Amniotic epithelial cell (primary cell): Measurements from ENCODE around the gene PLEKHA5.
A peak's percentile ranks its signal among the peaks of the same experiment; 100 is the strongest.
"Not testable (repeated sequence)": the region's sequence is repeated elsewhere in the genome, so short reads cannot be mapped to it uniquely, and the experiment has no call there.

ENCODE experiments used
- DNase-seq: peaks from one replicate; pipeline ENCODE4 v3.0.0-alpha.2; 2010; ENCODE audit warnings: low read depth

PLEKHA5 gene

DNA sequence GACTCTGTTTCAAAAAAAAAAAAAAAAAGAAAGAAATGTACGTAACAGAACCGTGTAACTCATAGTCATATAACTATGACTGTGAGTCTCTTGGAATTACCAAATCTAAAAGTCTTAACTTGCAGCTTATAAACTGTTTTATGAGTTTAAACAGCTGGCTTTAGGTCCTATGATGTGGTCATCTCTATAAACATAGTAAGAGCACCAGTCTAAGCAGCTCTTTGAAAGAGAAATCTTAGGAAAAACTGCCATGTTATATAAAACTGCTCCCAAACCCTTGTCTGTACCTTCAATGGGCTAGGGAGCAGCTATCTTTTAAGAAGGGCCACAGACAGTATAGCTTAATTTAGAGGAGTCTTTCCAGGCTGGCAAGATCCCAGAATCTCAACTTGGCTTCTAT lies 194.3 kb downstream of the PLEKHA5 start:
- DNase-seq: no peak

DNA sequence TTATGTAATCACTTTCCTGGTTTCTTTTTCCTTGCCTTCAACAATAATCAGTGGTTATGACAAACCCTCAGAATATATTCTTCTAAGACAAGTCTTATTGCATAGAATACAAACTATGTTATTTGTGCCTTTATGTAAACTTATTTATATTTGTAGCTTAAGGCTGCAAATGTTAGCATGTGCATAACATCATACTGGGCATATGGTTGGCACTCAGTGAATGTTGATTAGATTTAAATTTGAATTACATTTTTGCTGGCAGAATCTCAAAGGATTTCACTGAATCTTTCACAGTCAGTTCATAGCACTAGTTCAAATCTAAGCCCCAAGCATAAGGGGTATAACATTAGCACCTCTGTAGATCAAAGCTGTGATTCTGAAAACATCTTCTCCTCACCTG lies 196.6 kb downstream of the PLEKHA5 start:
- DNase-seq: no peak

DNA sequence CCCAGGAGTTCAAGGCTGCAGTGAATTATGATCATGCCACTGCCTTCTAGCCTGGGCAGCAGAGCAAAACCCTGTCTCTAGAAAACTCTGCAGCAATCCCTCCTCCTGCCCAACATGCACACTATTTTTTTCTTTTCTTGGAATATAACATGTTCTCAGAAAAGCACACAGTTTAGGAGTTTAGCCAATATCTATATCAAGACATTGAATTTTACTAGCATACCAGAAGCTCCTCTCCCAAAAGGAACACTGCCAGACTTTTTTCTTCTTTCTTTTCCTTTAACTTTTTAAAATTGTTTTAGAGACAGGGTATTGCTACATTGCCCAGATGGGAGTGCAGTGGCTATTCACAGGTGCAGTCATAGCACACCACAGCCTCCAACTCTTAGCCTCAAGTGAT lies 202.7 kb downstream of the PLEKHA5 start:
- no peak for DNase-seq

DNA sequence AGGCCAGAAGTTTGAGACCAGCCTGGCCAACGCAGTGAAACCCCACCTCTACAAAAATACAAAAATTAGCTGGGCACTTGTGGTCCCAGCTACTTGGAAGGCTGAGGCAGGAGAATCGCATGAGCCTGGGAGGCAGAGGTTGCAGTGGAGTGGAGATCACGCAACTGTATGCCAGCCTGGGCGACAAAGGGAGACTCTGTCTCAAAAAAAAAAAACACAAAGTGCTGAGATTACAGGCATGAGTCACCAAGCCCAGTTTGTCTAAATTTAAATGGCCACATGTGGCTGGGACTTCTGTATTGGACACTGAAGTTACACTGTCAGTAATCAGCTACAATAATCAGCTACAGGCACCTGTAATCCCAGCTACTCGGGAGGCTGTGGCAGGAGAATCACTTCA lies 208.9 kb downstream of the PLEKHA5 start:
- no peak for DNase-seq

DNA sequence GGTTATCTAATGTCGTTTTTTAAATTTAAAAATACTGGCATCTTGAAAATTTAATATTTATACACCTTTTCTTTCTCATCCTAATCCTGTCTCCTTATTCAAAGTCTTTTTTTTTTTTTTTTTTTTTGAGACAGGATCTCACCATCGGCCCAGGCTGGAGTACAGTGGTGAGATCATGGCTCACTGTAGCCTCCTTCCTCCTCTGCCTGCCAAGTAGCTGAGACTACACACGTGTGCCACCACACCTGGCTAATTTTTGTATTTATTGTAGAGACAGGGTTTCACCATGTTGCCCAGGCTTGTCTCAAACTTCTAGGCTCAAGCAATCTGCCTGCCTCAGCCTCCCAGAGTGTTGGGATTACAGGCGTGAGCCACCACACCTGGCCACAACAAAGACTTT lies 221.3 kb downstream of the PLEKHA5 start:
- DNase-seq: not testable (repeated sequence)

DNA sequence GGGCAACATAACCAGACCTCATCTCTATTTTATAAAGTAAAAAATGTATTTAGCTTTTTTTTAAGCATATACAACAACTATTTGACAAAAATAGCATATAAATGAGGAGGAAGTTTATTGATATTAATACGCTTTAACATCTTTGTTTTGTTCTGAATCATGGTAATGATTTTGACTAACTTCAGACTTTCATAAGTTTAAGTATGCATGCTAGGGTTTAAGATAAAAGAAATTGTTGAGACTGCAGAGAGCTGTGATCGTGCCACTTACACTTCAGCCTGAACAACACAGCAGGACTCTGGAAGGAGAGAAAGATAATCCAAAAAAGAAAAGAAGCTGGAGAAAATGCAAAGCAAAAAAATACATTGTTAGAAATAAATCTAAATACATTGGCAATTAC lies 221.8 kb downstream of the PLEKHA5 start:
- DNase-seq: no peak

DNA sequence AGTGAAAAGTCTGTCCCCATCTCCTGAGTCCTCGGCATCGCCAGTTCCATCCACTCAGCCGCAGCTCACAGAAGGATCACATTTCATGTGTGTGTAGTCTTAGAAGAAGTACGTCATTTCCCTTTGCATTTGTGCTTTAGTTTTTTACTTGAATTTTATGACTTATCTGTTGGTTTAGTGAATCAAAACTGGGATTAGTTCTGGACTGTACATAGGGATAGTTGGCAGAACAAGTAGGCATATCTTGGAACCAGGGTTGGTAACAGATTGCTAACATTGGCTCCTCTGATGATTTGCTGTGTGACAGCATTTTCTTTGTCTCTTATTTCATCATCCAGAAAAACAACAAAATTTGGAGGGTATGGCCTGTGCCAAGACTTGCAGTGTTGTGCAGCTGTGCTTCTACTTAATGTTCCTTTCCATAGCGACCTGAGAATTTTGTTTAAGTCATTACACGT lies 240.2 kb downstream of the PLEKHA5 start:
- no peak for DNase-seq

DNA sequence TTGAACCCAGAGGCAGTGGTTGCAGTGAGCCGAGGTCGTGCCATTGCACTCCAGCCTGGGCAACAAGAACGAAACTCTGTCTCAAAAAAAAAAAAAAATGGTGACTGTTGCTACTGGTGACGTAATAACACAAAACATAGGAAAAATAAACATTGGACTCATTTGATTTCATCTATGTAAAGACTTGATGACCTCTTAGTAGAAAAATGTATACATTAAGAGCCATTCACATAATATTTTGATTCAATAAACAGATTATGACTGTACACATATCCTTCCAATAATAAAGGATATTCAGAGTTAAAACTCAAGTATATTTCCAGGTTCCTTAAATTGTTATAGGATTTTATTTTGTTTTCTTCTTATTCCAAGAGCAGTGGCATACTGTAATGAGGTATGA lies 244.1 kb downstream of the PLEKHA5 start:
- DNase-seq: no peak

DNA sequence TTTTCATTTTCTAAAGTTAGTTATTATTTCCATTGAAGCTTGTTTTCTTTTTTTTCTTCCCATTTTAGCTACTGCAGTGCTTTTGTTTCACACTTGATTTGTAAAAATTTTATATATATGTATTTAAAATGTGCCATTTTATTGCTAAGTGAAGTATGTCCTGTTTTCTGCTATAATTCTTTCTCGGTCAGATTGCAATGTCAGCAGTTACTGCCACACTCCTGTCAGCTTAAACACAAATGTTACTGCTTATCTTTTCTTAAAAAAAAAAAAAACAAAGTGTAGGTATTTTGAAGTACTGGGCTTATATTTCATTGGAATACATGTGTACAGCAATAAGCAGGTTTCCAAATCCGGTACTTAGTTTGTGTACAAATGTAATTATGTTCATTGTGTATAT lies 246.4 kb downstream of the PLEKHA5 start:
- DNase-seq: no peak

DNA sequence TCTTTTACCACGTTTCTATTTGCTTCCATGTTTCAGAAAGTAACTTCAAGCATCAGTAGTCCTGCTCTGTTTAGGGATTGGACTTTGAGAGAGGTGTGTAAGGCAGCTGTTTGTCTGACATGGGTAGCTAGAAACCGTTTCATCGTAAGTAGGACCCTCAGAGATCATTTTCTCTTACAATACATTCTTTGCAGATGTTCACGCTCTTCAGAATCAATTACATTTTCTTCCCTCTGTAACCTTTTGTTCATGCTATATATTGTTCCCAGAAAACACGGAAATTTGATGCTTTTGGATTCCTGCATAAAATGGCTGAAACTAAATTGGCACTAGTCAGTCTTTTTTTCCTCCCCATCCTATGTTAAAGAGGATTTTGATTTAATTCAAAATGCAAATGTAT lies 247.2 kb downstream of the PLEKHA5 start:
- no peak for DNase-seq

DNA sequence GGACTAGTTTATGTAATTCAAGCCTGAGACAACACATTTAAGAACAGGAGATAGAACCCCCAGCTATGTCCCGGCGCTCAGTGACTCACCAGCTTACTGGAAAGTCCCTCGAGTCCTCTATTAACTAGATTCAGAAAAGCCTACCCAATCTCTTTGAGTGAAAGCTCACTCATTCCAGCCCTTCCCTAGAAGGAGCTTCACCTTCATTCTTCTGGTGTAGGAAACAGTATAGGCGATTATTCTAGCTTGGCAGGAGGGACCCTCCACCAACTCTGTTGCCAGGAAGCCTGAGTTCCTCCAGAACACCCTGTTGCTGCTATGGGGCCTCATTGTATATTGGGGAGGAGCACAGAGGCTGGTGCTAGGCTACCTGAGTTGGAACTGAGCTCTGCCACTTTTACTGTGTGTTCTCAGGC lies 252.6 kb downstream of the PLEKHA5 start:
- DNase-seq: peak; percentile 70

DNA sequence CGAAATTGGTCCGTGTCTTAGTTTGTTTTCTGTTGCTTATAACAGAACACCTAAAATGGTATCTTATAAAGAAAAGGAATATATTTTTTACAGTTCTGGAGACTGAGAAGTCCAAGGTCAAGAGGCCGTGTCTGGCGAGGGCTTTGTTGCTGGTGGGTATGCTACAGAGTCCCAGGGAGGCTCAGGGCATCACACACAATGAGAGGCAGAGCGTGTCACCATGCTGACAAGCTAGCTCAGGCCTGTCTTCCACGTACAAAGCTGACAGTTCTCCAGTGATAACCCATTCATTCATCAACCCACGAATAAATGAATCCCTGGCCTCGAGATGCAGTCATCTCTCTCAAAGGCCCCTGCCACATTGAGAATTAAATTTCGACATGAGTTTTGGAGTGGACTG lies 253.0 kb downstream of the PLEKHA5 start:
- DNase-seq: no peak

DNA sequence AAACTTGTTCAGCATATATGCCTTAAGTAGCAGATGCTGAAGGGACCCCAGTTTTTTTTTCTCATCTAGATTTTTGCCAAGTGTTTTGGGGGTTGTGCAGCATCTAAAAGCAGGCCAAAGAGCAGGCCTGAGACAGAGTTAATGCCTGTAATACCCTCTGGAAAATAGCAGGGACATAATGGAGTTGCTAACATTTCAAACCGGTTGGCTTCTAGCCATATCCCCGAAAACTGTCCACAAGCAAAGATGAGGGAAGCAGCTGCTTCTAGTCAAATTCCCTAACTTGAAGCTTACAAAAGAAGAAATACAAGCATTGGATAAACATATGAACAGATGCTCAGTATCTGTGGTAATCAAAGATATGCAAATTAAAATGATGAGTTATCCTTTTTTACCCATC lies 257.6 kb downstream of the PLEKHA5 start:
- no peak for DNase-seq

DNA sequence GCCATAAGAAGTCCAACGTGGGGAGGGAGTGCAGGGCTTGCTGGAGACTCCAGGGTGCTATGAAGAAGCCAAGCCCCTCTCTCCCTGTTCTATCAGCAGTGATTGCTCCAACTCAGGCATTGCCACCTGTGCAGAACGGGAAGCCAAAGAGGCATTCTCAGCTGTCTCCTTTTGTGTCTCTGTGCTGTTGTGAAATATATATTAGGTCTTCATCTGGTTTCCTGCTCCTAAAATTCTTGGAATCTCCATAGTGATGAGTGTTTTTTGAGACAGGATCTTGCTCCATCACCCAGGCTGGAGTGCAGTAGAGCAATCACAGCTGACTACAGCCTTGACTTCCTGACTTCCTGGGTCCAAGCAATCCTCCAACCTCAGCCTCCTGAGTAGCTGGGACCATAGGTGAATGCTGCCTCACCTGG lies 258.6 kb downstream of the PLEKHA5 start:
- DNase-seq: peak; percentile 29

DNA sequence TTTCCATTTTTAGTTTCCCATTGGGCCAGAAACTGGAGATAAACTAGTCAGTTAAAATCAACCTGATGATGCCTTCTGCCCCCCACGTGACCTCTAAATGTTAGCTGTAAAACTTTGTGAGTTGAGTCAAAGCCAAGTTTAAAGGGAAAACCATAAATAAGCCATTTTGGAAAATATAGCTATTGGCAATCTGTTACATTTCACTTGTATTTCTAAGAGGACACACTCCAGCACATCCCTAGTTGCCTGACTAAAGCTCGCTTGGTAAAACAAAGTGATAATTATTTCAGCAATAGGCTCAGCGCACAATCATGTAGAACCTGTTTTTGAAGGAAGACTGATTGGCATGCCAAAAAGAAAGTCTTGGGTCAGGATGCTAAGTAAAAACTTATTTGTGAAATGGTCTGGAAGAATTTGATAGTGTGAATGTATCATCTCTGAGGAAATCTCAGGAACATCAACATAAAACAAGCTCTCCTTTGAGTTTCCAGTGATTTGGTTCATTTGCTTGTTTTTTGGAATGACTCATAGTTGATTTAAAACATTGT lies 260.6 kb downstream of the PLEKHA5 start:
- no peak for DNase-seq

DNA sequence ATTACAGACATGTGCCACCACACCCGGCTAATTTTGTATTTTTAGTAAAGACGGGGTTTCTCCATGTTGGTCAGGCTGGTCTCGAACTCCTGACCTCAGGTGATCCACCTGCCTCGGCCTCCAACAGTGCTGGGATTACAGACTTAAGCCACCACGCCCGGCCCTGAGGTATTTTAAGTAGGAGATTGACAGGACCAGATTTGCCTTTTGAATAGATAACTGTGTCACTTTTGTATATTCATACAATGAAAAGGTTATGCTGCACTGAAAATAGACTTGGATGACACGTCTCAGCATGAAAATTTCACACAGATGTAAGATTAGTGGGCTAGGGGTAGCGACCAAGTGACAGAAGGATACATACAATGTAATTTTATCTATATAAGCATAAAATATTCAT lies 263.1 kb downstream of the PLEKHA5 start:
- not testable (repeated sequence) for DNase-seq

DNA sequence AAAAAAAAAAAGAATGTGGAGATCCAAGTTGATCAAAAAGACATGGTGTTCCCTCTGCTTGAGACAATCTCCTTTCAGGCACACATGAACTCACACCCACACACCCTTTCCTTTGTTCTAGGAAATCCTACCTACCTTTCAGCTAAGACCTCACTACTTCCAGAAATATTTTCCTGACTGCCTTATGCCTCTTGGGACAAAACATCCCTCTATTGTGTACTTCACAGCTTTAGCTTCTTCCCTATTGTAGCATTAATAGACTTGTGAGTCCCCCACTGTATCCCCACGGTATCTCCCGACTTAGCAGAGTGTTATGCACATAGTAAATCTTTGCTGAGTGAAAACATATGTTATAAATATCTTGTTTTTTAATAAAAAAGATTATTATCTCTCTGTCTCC lies 264.9 kb downstream of the PLEKHA5 start:
- DNase-seq: no peak

DNA sequence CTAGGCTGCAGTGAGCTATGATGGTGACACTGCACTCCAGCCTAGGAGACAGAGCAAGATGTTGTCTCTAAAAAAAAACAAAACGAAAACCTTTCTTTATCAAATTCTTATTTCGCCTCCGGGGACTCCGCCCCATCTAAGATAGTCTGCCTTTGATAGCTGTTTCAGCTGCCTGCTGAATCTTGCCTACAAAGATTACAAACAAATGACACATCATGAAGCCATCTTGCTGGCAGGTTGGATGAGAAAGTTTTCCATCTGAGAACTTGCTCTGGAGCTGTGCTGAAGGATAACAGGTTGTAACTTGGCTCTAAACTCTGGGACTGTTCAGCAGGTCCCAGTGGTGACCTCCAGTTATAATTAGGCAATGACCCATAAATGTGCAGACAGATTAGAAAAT lies 268.0 kb downstream of the PLEKHA5 start:
- peak; percentile 16 for DNase-seq

DNA sequence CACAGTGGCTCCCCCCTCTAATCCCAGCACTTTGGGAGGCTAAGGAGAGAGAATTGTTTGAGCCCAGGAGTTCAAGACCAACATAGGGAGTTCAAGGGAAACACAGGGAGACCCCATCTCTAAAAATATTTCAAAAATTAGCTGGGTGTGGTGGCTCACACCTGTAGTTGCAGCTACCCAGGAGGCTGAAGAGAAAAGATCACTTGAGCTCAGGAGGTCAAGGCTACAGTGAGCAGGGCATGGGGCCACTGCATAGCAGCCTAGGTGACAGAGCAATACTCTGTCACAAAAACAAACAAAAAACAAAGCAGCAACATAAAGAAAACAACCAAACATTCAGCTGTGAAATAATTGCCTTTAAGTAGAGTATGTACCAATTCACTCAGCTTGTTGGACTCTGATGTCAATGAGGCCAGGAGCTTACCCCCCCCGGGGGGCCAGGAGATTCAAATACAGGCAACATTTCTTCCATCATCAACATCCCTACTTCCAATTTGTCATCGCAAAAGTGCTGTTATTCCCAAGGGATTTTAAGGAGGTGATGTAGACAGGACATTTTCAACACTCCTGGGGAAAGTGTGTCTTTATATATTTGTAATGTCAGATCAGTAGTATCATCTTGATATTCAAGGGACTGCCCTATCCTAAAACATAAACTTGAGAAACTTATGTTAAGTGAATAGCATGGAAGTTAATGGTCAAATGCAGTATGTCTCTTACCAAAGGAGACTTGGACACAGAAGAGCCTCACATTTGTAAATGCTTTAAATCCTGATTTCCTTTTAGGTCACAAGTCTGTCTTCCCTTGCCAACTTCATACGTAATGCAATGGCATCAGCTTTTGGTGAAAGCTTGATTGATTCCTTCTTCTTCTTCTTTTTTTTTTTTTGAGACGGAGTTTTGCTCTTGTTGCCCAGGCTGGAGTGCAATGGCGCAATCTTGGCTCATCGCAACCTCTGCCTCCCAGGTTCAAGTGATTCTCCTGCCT lies 269.1 kb downstream of the PLEKHA5 start:
- peak; percentile 16 for DNase-seq

DNA sequence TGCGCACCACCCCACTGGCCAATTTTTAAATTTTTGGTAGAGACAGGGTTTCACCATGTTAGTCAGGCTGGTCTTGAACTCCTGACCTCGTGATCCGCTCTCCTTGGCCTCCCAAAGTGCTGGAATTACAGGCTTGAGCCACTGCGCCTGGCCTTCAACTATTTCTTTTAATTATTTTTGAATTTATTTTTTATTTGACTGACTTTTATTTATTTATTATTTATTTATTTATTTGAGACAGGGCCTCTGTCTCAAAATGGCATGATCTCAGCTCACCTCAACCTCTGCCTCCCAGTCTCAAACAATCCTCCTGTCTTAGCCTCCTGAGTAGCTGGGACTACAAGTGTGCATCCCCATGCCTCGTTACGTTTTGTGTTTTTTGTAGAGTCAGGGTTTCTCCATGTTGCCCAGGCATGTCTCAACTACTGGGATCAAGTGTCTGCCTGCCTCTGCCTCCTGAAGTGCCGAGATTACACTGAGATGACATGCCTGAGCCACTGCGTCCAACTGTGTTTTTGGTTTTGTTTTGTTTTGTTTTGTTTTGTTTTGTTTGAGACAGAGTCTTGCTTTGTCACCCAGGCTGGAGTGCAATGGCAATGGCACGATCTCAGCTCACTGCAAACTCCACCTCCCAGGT lies 271.2 kb downstream of the PLEKHA5 start:
- DNase-seq: not testable (repeated sequence)

DNA sequence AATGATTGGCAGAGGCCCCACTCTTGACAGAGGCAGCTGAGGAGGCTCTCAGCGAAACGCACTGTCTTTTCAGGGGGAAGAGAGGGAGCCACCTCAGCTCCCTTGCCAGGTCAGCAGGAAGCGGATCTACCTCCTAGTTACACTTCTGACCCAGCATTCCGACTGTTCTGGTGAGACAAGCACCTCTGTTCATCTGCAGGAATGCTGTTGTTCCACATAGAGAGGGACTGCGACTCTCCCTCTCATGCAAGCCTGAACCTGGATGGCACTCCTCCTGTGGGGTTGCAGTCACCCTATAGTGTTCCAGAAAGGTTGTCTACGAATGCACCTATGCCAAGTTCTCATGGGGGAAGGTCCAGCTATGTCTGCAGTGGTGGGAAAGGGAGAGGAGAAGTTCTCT lies 272.7 kb downstream of the PLEKHA5 start:
- no peak for DNase-seq

DNA sequence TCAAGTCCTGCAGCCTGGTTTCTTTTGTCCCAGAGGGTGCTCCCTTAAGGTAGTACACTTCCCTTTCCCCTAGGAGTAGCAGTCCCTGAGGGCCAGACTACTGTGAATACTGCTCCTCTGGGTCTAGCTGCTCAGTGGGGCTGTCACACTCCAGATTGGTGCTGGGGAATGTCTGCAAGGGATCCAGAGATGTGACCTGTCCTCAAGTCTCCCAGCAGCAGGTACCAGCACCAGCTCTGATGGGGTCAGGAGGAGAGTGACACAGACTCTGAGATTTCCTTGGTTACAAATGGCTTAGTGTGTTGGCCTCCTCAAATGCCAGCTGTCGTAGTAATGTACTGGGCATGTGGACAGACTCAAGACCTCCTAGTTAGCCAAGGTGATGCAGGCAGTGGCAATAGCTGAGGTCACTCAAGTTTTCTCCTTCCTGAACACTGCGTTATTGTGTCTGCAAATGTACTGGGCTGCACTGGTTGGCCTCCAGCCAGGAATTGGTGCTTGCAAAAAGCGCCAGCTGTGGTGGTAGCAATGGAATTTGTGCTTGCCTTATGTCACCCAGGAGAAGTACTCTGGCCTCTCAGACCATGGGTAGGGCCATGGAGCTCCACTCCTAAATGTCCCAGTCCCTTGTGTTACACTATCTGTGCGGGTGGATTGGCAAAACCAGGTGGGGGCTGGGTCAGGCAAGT lies 273.4 kb downstream of the PLEKHA5 start:
- peak; percentile 50 for DNase-seq
